ENCODE results near the gene NEK7.

DNA sequence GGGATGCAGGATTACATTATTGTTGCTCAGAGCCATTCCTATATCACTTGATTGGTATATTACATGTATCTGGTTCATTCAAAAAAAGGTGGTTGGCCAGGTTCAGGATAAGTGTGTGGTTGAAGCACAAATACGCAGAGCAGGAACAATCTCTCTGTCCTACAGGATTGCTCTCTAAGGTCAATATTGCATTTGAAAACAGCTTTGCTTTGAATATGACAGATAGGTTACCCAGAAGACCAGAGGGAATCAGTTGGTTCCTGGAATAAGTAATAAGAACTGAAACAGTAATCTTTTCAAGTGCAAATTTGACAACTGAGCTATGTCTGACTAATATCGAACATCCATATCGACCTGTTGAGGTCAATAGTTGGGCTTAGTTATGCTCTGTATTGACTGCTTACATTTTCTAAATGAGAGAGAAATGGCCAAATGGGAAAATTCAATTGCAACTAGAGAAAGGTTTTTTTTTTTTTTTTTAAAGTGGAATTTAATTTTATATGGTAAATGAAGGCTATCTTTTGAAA lies 206.9 kb downstream of the NEK7 start:
- TF ChIP-seq, protein P1, sequence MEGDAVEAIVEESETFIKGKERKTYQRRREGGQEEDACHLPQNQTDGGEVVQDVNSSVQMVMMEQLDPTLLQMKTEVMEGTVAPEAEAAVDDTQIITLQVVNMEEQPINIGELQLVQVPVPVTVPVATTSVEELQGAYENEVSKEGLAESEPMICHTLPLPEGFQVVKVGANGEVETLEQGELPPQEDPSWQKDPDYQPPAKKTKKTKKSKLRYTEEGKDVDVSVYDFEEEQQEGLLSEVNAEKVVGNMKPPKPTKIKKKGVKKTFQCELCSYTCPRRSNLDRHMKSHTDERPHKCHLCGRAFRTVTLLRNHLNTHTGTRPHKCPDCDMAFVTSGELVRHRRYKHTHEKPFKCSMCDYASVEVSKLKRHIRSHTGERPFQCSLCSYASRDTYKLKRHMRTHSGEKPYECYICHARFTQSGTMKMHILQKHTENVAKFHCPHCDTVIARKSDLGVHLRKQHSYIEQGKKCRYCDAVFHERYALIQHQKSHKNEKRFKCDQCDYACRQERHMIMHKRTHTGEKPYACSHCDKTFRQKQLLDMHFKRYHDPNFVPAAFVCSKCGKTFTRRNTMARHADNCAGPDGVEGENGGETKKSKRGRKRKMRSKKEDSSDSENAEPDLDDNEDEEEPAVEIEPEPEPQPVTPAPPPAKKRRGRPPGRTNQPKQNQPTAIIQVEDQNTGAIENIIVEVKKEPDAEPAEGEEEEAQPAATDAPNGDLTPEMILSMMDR (conservative IDR thresholded peaks at IDR 0.05; ENCODE audit: low read depth, low read length) = no peak
- no peak for TF ChIP-seq MAZ (IDR thresholded peaks at IDR 0.05; ENCODE audit: borderline replicate concordance, low read depth, low read length)
- TF ChIP-seq, protein P2, sequence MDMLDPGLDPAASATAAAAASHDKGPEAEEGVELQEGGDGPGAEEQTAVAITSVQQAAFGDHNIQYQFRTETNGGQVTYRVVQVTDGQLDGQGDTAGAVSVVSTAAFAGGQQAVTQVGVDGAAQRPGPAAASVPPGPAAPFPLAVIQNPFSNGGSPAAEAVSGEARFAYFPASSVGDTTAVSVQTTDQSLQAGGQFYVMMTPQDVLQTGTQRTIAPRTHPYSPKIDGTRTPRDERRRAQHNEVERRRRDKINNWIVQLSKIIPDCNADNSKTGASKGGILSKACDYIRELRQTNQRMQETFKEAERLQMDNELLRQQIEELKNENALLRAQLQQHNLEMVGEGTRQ (IDR thresholded peaks at IDR 0.05; ENCODE audit: low read depth, low read length) = no peak
